ENCODE data around the gene LHX1. TPM values are rescaled to one million over a fixed set of nuclear protein-coding genes. Genes with fewer than 3 reads are reported as not detected.
A peak's percentile ranks its signal among the peaks of the same experiment; 100 is the strongest.

Gene LHX1
- total and polyA plus RNA-seq, 4 donors, result not detected

GRCh38 chr17:36949461-36949927, 12.2 kb downstream of the LHX1 start:
- peaks cover 0 to 38% (median 37%) of the 10 kb centered on the region in 3 donors for H3K27me3 ChIP-seq (ENCODE audit: control insufficient read depth in 3 of 3, insufficient read depth in 3 of 3, low read length in 2 of 3)
- DNase-seq (no peak), ATAC-seq (ENCODE audit: insufficient read depth, low FRiP score) (no peak)
- WGBS, 2 donors, result 16 to 19% methylated on average over 9 of the region's 9 CpGs
- H3K9me3 ChIP-seq (ENCODE audit: control insufficient read depth in 4 of 4, insufficient read depth in 3 of 4, low read length in 3 of 4), result no peaks in the 10 kb centered on the region
- H3K4me3 ChIP-seq, result peak overlapping the region; percentile 95
- peak overlapping the region; percentile 74 to 83 for H3K9ac ChIP-seq (ENCODE audit: insufficient read depth in 1 of 2, low read length in 2 of 2)
- H3K36me3 ChIP-seq (ENCODE audit: control insufficient read depth in 4 of 4, insufficient read depth in 4 of 4, low read length in 4 of 4), result peaks cover 16 to 17% (median 16%) of the 10 kb centered on the region in 4 donors
- TF ChIP-seq CTCF (IDR thresholded peaks at IDR 0.05; ENCODE audit: control extremely low read depth, extremely low read depth), result no peak
- H3K27ac ChIP-seq (ENCODE audit: low read depth in 1 of 2, low read length in 1 of 2), result peak overlapping the region; percentile 82 to 95
- H3K4me1 ChIP-seq (ENCODE audit: control insufficient read depth in 5 of 5, insufficient read depth in 5 of 5, low read length in 5 of 5), result peaks cover 3 to 19% (median 10%) of the 10 kb centered on the region in 5 donors

GRCh38 chr17:36950027-36950426, 12.8 kb downstream of the LHX1 start:
- H3K27me3 ChIP-seq (ENCODE audit: control insufficient read depth in 3 of 3, insufficient read depth in 3 of 3, low read length in 2 of 3), result peaks cover 0 to 32% (median 32%) of the 10 kb centered on the region in 3 donors
- WGBS, 2 donors, result 61 to 63% methylated on average over 8 of the region's 8 CpGs
- H3K4me3 ChIP-seq, result no peak overlapping the region
- no peak for DNase-seq
- peaks cover 3 to 19% (median 10%) of the 10 kb centered on the region in 5 donors for H3K4me1 ChIP-seq (ENCODE audit: control insufficient read depth in 5 of 5, insufficient read depth in 5 of 5, low read length in 5 of 5)
- ATAC-seq (ENCODE audit: insufficient read depth, low FRiP score), result no peak
- H3K9me3 ChIP-seq (ENCODE audit: control insufficient read depth in 4 of 4, insufficient read depth in 3 of 4, low read length in 3 of 4), result no peaks in the 10 kb centered on the region
- H3K36me3 ChIP-seq (ENCODE audit: control insufficient read depth in 4 of 4, insufficient read depth in 4 of 4, low read length in 4 of 4), result peaks cover 16 to 20% (median 18%) of the 10 kb centered on the region in 4 donors
- H3K27ac ChIP-seq (ENCODE audit: low read depth in 1 of 2, low read length in 1 of 2), result no peak overlapping the region
- TF ChIP-seq CTCF (IDR thresholded peaks at IDR 0.05; ENCODE audit: control extremely low read depth, extremely low read depth), result no peak
- H3K9ac ChIP-seq (ENCODE audit: insufficient read depth in 1 of 2, low read length in 2 of 2), result peak overlapping the region in 1 of 2 donors; percentile 83

- Histone ChIP-seq H3K36me3 (ENCODE audit: control insufficient read depth in 4 of 4, insufficient read depth in 4 of 4, low read length in 4 of 4) (peaks cover 17 to 28% (median 25%) of the 10 kb centered on the region in 4 donors), H3K4me3 (no peak overlapping the region), H3K27me3 (ENCODE audit: control insufficient read depth in 3 of 3, insufficient read depth in 3 of 3, low read length in 2 of 3) (peaks cover 0 to 20% (median 20%) of the 10 kb centered on the region in 3 donors), H3K4me1 (ENCODE audit: control insufficient read depth in 5 of 5, insufficient read depth in 5 of 5, low read length in 5 of 5) (peaks cover 3 to 19% (median 10%) of the 10 kb centered on the region in 5 donors), H3K27ac (ENCODE audit: low read depth in 1 of 2, low read length in 1 of 2) (no peak overlapping the region), H3K9me3 (ENCODE audit: control insufficient read depth in 4 of 4, insufficient read depth in 3 of 4, low read length in 3 of 4) (no peaks in the 10 kb centered on the region), H3K9ac (ENCODE audit: insufficient read depth in 1 of 2, low read length in 2 of 2) (no peak overlapping the region)
- 97% methylated on average over 5 of the region's 5 CpGs for whole genome bisulfite sequencing, 2 donors
- ATAC-seq (ENCODE audit: insufficient read depth, low FRiP score) (no peak), DNase-seq (no peak)
- no peak for TF ChIP-seq CTCF (IDR thresholded peaks at IDR 0.05; ENCODE audit: control extremely low read depth, extremely low read depth)
Observed at GRCh38 chr17:36951084-36951789, 14.0 kb downstream of the LHX1 start.
